HG02763 (cell line): ENCODE results near the gene KDR.

Source experiments
- ATAC-seq: cut with Tn5 transposase; IDR thresholded peaks from one replicate; pipeline ENCODE4 v1.9.1; 2021; ENCODE audit warnings: mild to moderate bottlenecking, moderate library complexity; ENCODE audit not compliant: unreplicated experiment

The KDR gene

DNA sequence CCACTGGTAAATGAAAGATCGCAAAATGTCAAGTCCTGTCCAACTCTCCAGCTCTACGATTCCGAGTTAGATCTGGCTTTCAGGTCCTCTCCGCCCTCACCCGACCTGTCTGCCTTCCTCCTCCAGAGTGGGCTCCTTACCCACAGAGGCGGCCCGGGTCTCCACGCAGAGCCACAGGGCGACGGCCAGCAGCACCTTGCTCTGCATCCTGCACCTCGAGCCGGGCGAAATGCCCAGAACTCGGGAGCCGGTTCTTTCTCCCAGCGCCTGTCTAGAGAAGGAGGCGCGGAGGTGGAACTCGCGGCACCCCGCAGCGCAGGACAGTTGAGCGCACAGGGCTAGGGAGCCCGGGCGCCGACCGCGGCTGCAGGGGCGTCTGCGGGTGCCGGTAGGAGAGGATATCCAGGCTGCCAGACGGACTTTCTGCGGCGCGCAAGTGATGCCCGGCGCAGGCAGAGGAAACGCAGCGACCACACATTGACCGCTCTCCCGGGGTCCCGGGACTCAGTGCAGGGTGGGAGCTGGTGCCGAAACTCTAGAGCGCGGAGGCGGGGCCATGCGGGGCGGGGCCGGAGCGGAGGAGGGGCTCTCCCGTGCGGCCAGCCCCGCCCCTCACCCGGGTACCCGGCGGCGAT is at the start of gene KDR:
TSS of gene KDR (minus strand) at position 509 of the 635 bp plus-strand sequence. CDS start at position 207, 302 bp downstream.
- ATAC-seq, result no peak

- ATAC-seq, result no peak
These were observed 48.2 kb upstream of the KDR start for GRCh38 chr4:55173580-55173979.

DNA sequence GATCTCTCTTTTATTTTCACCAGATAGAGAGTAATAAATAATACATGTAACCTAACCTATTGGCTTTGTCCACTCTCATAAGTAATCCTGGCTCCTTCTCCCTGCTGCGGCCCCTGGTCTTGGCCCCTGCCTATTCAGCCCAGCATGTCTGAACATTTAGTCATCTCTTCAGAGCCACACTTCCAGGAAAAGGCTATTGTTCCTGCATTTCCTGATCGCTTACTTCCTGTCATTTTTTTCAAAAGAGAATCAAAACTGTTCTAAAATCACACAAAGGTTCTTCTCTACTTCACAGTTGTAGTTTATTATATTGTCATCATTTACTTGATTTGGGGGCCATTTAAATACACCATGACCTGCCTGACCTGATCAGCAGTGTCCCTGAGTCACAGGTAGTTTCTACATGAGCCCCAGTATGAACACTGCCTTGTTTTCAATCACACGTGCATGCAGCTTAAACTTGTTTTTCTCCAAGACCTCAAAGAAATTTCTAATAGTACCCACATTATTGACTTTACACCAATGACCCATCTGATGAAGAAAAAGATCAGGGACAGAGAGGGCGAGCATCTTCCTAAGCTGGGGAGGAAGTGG is 47.4 kb upstream of the KDR start:
- ATAC-seq, result no peak

GRCh38 chr4:55170462-55170861 is 45.1 kb upstream of the KDR start:
- no peak for ATAC-seq

DNA sequence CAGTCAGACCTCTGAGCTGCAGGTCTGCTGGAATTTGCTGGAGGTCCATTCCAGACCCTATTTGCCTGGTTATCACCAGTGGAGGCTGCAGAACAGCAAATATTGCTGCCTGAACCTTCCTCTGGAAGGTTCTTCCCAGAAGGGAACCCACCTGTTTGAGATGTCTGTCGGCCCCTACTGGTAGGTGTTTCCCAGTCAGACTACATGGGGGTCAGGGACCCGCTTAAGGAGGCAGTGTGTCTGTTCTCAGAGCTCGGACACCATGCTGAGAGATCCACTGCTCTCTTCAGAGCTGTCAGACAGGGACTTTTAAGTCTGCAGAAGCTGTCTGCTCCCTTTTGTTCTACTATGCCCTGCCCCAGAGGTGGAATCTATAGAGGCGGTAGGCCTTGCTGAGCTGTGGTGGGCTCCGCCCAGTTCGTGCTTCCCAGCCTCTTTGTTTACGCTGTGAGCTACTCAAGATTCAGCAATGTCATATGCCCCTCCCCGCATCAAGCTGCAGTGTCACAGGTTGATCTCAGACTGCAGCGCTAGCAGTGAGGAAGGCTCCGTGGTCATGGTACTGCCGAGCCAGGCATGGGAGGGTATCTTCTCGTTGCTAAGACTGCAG is 44.1 kb upstream of the KDR start:
- ATAC-seq, result no peak

GRCh38 chr4:55162396-55162795 is 37.0 kb upstream of the KDR start:
- no peak for ATAC-seq

DNA sequence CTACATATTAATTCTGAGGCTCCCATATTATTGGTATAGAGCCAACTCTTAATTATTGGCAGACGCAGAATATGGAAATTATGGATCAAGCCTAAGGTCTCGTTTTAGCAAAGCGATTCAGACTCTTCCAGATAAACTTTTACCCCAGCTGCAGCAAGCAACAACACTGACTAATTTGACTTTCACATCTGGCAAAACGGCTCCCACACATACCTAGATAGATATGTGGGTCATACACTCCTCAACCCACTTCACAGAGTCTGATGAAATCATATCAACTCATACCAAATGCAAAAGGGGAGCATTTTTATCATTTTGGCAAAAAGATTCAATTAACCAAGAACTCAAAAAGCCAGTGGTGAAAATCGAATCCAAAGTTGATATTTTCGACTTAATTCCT is 36.3 kb upstream of the KDR start:
- ATAC-seq, result no peak

GRCh38 chr4:55159851-55160250 is 34.5 kb upstream of the KDR start:
- no peak for ATAC-seq

GRCh38 chr4:55158957-55159356 is 33.6 kb upstream of the KDR start:
- no peak for ATAC-seq

- no peak for ATAC-seq
These were observed 32.3 kb upstream of the KDR start for GRCh38 chr4:55157559-55158277.

- no peak for ATAC-seq
These were observed 29.5 kb upstream of the KDR start for GRCh38 chr4:55154933-55155332.

DNA sequence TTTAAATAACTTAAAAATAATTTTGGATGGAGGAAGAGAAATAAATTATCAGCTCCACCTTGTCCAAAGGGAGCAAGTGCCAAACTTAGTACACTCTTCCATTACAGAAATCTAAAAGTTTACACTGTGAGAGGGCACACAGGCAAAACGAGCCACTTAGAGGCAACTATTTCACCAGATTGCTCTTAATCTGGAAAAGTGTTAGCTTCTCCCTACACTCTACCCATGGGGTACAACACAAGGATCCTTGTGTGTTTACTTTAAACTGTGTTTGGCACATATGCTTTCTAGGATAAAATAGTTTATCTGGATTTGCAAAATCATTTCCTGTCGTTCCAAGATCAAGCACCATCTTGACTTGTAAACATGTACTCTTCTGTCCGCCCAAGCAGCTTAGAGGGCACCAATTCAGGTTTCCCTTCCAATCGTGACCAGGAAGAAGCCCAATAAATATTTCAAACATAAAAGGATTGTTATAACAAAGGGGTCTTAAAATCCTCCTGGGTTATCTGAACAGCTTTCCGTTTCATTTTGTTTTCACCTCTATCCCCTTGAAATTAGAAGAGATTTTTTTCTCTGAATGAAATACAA is 29.0 kb upstream of the KDR start:
- ATAC-seq, result no peak

DNA sequence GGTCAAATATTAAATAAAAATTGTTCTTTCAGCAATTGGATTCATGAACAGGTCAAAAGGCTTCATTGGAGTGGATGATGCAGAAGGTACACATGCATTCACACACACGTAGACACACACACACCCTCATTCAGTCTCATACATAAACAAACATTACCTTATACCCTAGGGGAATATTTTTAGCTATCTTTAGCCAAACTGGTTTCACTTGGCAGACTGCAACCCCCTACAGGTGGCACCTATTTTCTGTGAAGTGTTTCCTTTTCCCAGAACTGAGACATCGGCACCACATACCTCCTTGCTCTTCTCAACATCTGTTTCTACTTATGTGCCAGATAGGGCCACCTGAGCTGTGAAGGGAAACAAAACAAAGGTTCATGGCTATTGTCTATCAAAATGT is 18.5 kb upstream of the KDR start:
- ATAC-seq, result no peak

DNA sequence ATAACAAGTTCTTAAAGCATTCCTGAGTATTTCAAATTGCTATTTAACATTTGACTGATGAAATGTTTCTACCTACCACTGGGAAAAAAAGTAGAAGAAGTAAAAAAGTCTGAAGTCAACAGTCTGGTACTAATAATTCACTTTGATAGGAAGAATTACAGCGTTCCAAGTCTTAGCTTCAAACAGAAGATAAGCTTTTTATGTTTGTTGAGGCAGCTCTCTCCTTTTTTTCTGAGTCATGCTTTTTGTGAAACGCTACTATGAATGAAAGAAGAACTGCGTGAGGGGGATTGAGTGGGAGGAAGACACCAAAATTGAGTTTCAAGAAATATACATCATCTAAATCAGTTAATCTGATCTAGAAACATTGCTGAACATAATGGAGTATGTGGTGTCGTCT is 13.0 kb upstream of the KDR start:
- no peak for ATAC-seq

- no peak for ATAC-seq
These were observed 11.2 kb upstream of the KDR start for GRCh38 chr4:55136634-55137033.

DNA sequence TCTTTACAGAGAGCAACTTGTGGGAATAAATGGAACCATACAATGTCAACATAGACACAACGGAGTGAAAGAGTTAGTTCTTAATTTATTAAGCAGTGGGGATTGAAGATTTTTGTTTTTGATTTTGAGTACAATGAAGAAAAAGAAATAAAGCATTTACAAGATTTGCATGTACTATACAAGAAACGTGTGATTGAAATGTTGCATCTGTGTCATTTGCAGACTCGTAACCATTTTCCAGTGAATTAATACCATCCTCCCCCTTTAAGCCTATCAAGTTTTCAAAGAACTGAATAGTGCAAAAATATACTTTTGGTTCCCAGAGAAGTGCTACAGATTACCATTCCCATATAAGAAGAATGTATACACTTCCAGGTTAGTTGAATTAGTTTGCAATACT is 8.6 kb upstream of the KDR start:
- ATAC-seq, result no peak

DNA sequence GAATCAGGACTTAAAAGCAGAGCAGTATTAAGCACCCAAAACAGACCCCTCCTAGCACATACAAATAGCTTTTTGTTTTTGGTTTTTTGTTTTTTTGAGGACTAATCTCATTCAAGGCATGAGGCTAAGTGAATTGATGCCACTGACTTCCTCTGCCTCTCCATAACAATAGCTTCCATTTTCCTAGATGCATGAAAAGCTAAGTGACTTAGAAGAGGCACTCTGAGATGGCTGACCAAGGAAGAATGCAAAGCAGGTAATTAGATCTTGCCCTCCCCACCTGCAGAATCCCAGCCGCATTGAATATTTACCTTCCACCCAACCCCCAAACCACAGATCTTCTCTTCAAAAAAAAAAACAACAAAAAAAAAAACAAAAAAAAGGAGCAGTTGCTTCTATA is 7.4 kb upstream of the KDR start:
- ATAC-seq, result no peak

- ATAC-seq, result no peak
These were observed 2.1 kb upstream of the KDR start for GRCh38 chr4:55127521-55127920.

- ATAC-seq, result no peak
These were observed 1.7 kb upstream of the KDR start for GRCh38 chr4:55127053-55127452.

GRCh38 chr4:55125763-55126541 is 557 bp upstream of the KDR start:
- no peak for ATAC-seq
